ENCODE results near the gene ACER2.
A peak's percentile ranks its signal among the peaks of the same experiment; 100 is the strongest.
"Not testable (repeated sequence)": the region's sequence is repeated elsewhere in the genome, so short reads cannot be mapped to it uniquely, and the experiment has no call there.

The ACER2 gene

DNA sequence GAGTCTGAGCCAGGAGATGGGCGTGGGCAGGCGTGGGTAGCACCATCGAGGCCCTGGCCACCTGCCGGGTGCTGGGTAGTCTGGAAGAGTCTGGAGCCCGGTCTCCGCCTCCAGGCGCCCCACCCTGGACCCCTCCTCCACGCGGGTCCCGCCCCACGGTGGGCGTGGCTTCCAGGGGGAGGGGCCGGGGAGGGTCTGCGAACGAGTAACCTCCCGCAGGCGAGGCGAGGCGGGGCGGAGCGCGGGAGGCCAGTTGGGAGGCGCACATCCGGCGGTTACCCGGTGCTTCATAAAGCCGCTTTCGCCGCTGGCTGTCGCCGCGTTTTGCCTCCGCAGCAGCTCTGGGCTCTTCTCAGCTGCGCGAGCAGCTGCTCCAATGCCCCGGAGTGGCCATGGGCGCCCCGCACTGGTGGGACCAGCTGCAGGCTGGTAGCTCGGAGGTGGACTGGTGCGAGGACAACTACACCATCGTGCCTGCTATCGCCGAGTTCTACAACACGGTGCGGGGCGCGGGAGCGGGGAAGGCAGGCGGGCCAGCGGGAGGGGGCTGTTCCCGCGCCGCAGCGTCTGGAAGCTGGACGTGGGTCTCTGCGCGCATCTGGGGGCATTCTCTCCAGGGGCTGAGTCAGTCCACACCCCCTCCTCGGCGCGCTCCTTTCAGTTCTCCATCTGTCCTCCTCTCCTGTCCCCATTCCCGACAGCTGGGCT is at the start of gene ACER2:
Gene ACER2, plus strand, starts transcription at position 317 of the 708 bp plus-strand sequence. Its CDS starts 76 bp downstream, at position 393.
- DNase-seq (ENCODE audit: low read depth in 2 of 2, low spot score in 1 of 2) = peak; percentile 87 to 92

DNA sequence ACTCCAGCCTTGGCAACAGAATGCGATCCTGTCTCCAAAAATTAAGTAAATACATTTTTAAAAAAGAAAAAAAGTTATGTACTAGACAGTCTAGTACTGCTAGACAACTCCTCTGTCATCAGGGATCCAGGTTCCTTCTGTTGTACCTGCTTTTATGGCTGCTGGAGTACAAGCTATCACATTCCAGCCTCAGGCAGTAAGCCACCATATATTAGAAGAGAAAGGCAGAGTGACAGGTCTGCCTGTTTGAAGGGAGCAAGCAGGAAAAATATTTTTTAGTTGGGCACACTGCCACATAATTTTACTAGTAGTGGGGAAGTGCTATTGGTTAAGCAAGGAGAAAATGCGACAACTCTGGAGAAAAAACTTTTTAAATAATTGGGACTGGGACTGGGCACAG is 39.7 kb upstream of the ACER2 start:
- no peak for DNase-seq (ENCODE audit: low read depth in 2 of 2, low spot score in 1 of 2)

DNA sequence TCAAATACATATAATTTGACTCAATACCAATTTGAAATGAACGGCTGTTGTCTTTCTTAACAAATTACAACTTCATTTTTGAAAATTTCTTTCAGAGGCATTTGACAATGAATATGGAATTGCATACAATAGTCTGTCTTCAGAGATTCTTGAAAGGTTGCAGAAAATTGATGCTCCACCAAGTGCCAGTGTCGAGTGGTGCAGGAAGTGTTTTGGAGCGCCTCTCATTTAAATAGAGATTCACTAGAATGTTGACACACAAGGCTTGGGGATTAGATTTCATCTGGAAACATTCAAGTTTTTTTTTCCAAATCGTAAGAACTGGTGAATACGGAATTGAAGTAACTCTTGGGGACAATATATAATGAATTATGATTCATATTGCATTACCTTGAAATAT is 36.9 kb upstream of the ACER2 start:
- no peak for DNase-seq (ENCODE audit: low read depth in 2 of 2, low spot score in 1 of 2)

DNA sequence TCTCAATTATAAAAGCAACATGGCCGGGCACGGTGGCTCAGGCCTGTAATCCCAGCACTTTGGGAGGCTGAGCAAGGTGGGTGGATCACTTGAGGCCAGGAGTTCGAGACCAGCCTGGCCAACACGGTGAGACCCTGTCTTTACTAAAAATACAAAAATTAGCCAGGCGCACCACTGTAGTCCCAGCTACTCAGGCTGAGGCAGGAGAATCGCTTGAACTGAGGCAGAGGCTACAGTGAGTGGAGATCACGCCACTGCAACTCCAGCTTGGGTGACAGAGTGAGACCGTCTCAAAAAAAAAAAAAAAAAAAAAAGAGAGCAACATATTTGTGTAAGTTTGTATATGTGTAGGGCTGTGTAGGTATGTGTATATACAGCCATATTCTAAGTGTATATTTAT is 36.2 kb upstream of the ACER2 start:
- DNase-seq (ENCODE audit: low read depth in 2 of 2, low spot score in 1 of 2) = no peak

DNA sequence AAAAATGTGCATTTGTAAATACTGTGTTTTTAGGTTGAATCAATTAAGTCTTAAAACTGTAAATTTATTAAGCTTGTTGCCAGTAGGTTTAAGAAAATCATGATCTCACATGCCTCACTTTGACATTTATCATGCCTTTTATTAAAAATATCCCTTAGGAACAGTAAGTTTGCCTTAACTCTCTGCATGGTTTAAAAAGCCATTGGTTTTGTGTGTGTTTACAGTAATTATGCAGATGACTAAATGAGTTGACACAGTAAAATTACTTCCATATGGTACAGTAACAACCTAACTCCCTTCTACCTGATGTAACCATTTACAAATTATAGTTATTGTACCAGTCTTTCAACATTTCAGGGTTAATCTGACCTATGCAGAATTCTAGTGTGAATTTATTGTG is 35.3 kb upstream of the ACER2 start:
- DNase-seq (ENCODE audit: low read depth in 2 of 2, low spot score in 1 of 2) = no peak

DNA sequence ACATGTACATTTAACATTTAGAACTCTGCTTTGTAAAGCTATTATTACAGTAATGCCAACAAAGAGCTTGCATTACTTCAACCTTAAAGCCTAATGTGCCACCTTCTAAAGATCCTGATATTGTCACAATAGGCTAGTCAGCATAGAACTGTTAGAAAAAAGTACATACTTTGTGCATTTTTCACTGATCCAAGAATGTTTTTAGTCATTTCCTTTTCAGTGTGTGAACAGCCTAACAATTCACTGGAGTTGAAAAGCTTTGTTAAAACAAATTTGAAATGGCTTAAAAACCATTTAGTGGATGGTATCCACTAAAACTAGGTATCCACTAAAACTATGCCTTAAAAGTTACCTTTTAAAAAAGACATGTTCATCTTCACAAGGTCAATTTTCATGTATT is 33.3 kb upstream of the ACER2 start:
- DNase-seq (ENCODE audit: low read depth in 2 of 2, low spot score in 1 of 2) = no peak

DNA sequence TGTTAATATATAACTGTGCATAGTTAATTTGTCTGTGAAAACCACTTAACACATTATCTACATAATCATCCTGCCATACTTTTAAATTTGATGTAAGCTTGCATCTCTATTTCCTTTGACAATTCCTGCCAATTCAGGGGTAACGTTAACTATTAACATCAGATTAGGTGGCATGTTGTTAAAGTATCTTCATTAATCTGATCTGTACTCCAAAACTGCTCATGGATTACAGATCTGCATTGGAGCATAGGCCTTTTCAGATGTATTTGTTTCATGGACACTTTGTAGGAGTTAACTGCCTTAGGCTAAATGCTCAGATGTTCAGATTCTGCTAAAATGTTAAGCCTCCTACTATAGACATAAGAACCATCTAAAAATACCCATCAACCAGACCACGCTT is 31.9 kb upstream of the ACER2 start:
- DNase-seq (ENCODE audit: low read depth in 2 of 2, low spot score in 1 of 2) = no peak

DNA sequence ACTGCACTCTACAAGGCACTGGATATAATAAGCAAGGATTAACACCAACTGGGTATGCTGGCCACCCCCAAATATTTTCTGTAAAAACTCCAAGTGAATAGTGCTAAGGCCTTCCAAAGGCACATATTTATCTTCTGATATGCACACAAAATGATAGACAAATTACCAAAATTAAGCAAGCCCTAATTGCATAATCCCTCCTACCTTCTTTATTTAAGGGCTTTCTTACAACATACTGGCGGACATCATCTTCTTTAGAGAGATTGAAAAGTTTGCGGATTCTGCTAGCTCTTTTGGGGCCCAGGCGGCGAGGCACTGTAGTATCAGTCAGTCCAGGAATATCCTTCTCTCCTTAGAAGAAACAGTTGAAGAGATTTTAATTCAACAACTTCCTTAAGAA is 30.6 kb upstream of the ACER2 start:
- no peak for DNase-seq (ENCODE audit: low read depth in 2 of 2, low spot score in 1 of 2)

DNA sequence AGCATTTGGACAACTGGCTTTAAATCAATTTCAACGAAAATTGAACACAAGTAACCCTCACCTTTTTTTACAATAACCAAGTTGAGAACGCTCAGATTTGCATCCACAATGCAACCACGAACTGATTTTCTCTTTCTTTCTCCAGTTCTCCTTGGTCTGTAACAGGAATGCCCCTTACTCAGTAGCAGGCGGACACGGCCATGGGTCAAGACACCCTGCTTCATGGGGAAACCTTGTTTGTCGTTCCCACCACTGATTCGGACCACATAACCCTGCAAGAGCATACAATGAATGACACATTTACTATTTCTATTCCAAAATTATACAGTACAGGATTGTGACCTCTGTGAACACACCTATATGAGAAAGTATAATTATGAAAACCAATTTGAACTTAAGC is 30.2 kb upstream of the ACER2 start:
- DNase-seq (ENCODE audit: low read depth in 2 of 2, low spot score in 1 of 2) = no peak

DNA sequence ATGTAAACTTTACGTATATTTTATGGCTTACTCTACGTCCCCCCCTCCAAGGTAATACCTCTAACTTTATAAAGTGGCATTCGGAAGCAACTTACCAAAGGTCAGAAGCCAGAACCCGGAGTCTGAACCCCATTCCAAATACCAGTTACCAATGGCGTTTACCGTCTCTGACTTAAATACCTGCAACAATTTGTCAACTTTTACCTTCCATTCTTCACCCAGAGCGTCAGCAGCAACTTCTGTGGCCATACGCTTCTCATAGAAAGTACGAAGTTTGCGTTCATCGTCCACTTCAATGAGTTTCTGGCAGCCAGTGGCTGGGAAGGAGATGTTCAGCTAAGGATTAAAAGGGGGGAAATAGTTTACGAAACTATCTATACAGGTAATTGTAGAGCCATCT is 29.5 kb upstream of the ACER2 start:
- no peak for DNase-seq (ENCODE audit: low read depth in 2 of 2, low spot score in 1 of 2)

DNA sequence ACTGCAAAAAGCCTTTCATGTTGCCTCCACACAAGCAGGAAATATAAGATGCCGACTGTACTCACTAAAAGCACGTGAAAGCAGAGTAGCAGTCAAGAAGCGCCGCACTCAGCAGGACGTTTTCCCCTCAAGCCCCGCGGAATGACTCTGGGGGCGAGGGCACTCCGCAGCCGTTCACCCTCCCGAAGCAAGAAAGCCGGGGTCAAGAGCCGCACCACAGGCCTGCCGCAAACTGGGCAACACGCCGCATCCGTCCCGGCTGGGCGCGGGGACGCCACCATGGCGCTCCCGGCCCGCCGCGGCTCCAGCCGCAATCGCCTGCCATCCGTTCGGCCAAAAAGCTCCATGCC is 29.1 kb upstream of the ACER2 start:
- DNase-seq (ENCODE audit: low read depth in 2 of 2, low spot score in 1 of 2) = peak in 1 of 2 donors; percentile 8

DNA sequence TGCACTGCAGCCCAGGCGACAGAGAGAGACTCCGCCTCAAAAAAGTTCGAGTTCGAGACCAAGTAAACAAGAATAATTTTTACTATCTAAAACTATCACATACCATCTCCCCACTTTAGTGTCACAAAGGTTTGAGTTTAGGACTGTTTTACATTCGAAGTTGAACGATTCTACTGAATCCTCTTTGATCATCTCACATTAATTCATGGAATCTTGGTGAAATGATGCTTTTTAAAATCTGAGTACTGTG is 28.1 kb upstream of the ACER2 start:
- DNase-seq (ENCODE audit: low read depth in 2 of 2, low spot score in 1 of 2) = no peak

DNA sequence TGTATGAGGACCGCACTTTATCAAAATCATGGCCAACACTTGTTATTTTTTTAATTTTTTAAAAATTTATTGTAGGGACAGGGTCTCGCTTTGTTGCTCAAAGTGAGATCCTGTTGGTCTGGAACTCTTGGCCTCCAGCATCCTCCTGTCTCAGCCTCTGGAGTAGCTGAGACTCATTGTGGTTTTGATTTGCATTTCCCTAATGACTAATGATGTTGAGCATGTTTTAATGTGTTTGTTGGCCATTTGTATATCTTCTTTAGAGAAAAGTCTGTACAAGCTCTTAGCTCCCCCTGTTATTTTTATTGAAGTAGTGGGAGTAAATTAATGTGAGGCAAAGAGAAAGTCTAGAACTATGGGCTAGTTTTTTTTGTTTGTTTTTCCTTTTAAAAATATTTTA is 27.2 kb upstream of the ACER2 start:
- no peak for DNase-seq (ENCODE audit: low read depth in 2 of 2, low spot score in 1 of 2)

DNA sequence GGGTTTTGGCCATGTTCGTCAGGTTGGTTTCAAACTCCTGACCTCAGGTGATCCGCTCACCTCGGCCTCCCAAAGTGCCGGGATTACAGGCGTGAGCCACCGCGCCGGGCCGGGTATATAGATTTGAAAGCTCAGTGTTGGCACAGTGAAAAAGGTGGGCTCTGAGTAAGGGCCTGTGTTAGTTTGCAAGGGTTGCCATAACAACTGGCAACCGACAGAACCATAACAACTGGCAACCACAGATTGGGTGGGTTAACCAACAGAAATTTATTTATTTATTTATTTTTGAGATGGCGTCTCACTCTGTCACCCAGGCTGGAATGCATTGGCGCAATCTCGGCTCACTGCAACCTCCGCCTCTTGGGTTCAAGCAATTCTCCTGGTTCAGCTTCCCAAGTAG is 23.6 kb upstream of the ACER2 start:
- DNase-seq (ENCODE audit: low read depth in 2 of 2, low spot score in 1 of 2) = not testable (repeated sequence)

DNA sequence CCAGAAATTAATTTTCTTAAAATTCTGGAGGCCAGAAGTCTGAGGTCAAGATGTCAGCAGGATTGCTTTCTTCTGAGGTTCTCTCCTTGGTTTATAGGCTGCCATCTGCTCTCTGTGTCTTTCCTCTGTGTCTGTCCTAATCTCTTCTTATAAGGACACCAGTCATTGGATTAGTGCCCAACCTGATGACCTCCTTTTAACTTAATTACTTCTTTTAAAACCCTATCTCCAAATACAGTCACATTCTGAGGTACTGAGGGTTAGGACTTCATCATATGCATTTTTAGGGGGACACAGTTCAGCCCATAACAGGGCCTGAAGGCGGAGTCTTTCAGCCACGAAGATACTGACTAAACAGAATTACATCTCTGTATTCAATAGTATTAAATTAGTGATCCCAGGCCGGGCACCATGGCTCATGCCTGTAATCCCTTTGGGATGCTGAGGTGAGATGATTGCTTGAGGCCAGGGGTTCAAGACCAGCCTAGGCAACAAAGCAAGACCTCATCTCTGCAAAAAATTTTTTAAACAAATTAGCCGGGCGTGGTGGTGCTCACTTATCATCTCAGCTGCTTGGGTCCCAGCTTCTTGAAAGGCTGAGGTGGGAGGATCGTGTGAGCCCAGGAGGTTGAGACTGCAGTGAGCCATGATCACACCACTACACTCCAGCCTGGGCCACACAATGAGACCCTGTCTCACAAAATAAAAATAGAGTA is 22.9 kb upstream of the ACER2 start:
- DNase-seq (ENCODE audit: low read depth in 2 of 2, low spot score in 1 of 2) = no peak

DNA sequence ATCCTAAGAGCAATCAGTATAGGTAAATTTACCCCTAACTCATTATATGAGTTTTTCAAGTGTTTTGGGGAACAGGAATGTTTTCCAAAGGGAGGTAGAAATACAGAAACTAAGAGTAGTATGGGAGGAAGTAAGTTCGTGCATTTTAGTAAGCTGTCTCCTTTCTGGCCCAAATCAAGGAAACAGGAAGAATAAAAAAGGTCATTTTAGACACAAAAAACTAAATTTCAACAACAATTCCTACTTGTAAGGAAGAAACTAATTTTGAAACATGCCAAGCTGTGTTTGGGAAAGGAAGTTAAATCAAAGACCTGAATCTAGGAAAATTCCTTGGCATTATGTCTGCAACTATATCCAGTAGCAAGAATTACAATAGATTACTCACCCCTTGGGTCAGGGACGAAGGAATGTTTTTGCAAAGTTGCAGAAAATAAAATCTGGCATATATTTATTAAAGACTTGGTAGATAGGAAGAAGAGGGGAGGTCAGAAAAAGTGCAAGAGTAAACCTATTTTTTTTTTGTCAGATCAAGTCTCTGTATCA is 22.2 kb upstream of the ACER2 start:
- DNase-seq (ENCODE audit: low read depth in 2 of 2, low spot score in 1 of 2) = no peak

DNA sequence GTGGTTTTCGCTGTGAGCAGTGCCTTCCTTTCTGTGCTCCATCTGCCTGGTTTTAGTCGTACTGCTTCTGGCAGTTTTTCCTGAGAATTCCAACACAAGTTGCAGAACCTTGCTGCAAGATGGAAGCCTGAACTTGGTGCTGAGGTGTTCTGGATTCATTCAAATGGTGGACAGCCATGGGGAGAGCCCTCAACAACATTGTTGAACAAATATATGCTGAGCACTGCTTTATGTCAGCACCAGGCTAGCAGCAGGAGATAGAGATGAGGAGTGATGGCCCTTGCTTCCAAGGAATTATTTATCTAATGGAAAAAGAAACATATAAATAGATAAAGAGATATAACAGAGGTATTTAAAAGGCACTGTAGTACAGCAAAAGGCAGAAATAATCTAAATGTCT is 21.5 kb upstream of the ACER2 start:
- no peak for DNase-seq (ENCODE audit: low read depth in 2 of 2, low spot score in 1 of 2)

DNA sequence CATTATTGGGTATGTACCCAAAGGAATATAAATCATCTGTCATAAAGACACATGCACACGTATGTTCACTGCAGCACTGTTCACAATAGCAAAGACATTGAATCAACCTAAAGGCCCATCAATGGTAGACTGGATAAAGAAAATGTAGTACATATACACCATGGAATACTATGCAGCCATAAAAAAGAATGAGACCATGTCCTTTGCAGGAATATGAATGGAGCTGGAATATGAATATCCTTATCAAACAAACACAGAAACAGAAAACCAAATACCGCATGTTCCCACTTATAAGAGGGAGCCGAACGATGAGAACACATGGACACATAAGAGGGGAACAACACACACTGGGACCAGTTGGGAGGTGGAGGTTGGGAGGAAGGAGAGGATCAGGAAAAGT is 19.3 kb upstream of the ACER2 start:
- not testable (repeated sequence) for DNase-seq (ENCODE audit: low read depth in 2 of 2, low spot score in 1 of 2)

DNA sequence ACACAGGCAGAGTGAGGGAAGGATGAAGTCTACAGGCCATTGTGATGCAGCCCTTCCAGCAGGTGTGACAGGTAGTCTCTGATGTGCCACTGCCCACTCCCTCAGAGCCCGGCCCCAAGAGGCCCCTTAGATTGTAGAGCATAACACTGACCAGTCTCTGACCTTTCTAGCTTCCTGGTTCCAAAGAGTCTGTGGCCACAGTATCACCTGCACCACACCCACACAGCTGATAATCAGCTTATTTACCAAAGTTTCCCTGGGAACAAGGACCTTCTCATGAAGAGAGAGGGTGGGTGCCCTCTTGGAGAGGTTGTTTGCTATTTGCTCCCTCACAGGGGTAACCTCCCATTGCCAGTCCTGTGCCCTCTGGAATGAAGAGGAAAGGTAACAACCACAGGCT is 11.0 kb upstream of the ACER2 start:
- DNase-seq (ENCODE audit: low read depth in 2 of 2, low spot score in 1 of 2) = no peak

DNA sequence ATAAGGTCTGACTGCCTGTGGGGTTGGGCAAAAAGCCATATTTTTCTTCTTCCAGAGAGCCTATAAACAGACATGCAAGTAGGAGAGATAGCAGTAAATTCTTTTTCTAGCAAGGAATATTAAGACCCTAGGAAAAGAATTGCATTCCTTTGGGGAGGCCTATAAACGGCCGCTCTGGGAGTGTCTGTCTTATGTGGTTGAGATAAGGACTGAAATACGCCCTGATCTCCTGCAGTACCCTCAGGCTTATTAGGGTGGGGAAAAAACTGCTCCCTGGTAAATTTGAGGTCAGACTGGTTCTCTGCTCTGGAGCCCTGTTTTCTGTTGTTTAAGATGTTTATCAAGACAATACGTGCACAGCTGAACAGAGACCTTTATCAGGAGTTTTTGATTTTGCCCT is 5.6 kb upstream of the ACER2 start:
- DNase-seq (ENCODE audit: low read depth in 2 of 2, low spot score in 1 of 2) = not testable (repeated sequence)

DNA sequence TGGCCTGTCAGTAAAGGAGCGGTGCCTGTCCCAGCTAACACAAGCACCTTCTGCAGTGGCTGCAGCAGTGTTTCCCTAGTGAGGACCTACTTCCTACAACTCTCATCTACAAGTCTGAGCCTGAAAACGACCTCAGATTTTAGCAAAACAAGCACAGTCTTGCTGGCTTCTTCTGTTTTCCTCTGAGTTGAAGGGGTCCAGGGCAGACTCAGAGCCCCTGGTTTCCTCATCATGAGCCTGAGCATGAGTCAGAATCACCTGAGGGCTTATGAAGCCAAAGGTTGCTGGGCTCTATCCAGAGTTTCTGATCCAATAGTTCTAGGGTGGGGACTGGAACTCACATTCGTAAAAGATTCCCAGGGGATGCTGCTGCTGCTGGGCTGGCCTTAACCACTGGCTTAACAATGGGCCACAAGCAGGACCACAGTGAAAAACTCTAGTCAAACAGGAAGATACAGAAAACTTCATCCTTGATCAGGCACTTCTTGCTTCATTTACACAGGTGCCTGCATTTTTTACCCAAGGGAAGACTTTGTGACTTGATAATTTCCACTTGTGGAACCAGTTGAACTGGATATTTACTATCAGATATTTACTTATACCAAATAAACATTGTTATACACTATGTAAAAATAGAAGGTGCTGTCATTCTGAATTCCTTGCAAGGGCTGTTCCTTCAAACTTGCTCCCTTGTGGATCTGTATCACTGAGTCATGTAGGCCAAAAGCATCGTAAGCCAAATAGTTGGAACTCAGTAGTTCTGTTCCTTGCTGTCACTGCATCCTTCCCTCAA is 4.3 kb upstream of the ACER2 start:
- no peak for DNase-seq (ENCODE audit: low read depth in 2 of 2, low spot score in 1 of 2)

DNA sequence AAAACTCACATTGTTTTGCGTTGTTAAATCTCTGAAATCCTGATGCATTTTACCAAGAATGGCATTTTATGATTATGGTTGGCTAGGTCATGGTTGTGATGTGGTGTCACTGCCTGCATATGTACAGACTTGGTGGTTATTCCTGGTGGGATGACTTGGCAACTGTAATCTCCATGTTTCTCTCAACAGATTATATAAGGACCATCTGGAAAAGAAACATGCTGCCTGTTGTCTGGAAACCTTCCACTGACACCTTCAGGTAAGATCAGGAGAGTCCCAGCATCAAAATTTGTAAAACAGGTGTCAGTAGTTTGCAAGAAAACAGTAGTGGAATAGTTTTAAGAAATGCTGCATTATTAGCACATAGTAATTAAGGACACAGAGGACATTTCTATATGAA is 3.0 kb upstream of the ACER2 start:
- no peak for DNase-seq (ENCODE audit: low read depth in 2 of 2, low spot score in 1 of 2)

Data from stimulated activated CD8-positive, alpha-beta memory T cell treated with anti-CD3 and anti-CD28 coated beads, Interleukin-4, amount 100 ng/mL, for 4 hours (primary cell).